Activated CD4-positive, CD25-positive, alpha-beta regulatory T cell treated with anti-CD3 and anti-CD28 coated beads, Interleukin-2, amount 50 U/mL, for 24 hours (primary cell): ENCODE results near the gene TMEM182.
A peak's percentile ranks its signal among the peaks of the same experiment; 100 is the strongest.

Experiments used
- ATAC-seq, 2 donors: fragments of 150-1000 bp; cut with Tn5 transposase; one replicate each; pipeline ENCODE4 v1.10.0; 2021; ENCODE audit warnings: mild to moderate bottlenecking in 1 of 2, moderate library complexity in 1 of 2

TMEM182 gene, protein sequence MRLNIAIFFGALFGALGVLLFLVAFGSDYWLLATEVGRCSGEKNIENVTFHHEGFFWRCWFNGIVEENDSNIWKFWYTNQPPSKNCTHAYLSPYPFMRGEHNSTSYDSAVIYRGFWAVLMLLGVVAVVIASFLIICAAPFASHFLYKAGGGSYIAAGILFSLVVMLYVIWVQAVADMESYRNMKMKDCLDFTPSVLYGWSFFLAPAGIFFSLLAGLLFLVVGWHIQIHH

DNA sequence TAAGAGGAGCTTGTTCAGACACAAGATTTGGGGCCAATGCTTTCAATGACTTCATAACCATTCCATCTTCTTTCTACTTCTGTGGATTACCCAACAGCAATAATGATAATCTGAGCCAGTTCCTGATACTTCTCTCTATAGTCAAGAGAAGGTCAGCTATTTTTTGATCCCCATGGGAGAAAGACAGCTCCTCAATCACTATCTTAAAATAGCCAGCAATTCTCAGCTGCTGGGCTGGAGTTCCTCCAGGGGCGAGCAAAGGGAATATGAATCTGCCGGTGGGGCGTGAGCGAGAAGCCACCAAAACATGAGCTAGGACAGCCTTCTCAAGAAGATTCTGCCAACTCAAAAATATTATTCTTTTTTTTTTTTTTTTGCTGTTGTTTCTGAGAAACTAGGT, at the start of gene TMEM182:
Gene TMEM182 (plus strand): TSS at position 269 of the 400 bp plus-strand sequence. CDS start 187 bp downstream, outside the sequence.
- no peak for ATAC-seq

DNA sequence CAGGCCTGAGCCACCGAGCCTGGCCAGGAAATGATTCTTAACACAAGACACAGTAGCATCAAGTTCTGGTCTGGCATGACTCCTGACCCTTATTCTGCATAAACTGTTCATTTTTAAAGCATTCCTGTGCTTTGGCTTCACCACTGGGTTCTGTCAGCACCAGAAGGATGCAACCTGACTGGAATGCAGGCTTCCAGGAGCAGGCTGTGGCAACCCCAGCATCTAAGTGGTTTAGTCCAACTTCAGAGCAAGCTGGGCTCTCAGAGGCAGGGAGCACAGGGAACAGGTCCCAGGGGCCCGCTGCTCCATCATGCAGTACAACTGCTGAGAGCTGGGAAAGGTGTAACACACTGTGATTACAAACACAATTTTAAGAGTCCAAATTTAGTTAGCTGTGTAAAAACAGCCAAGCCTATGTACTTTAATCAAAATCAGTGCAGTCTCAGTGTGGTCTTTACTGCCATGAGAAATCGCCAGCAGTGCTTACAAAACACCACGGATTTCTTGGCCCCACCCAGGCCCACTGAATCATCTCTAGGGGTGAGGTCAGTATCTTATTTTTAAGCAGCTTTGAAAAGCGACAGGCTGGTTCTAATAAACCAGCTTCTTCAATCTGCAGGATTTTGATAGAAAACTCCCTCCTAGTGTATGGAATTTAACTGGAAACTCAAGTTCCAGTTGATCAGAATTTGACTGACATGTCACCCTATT, 44.4 kb upstream of the TMEM182 start:
- no peak for ATAC-seq

DNA sequence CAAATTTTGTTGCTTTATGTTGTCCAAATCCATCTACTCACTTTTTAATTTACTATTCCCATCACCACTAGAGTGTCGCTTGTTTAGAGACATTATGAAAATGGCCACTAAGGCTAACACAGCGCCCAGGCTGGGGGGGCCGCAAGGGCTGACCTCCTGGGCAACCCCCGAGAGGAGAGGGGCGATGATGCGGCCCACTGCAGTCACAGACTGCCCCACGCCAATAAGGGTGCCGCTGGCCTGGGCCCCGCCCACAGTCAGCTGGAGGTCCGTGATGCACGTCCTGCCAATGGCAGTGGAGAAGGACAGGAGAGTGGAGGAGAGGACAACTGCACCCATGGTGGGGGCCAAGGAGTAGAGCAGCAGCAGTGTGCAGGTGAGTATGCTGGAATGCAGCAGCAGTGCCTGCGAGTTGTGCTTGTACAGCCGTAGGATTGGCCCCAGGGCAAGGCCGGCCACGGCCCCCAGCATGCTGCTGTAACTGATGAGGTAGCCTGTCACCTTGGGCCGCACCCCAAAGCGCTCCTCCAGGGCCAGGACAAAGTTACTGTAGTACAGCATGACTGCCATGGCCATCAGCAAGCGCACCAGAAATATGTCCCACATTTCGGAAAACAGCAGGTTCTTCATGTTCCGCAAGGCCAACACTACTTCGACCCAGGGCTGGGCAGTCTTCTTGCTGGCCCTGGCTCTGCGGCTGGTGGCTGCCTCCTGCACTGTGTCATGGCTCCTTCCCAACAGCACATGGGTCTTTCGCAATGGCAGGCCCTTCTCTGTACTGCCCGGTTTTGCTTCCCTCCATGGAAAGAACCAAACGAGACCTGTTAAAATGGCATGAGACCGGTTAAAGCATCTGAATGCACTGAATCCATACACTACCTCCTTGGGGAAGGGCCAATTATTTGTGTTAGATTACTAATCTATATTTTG, 43.2 kb upstream of the TMEM182 start:
- ATAC-seq = no peak

DNA sequence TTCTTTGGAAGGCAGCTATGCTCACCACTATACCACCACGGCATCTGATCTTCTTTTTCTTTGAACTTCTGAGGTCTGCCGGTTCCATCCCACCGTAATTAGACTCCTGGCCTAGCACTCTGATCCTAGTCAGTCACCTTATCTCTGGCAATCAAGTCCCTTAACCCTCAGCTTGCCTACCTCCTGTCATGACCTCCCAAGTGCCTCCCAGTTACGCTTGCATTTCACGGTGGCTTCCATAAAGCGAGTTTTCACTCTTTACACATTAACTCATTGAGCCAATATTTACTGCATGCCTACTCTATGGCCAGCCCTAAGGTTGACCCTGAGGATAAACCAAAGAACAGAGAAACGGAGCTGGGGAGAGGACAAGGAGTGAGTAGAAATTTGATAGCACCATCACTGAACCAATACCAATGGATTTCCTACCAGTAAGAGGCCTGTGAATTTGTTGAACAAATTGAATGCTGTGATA, 37.8 kb upstream of the TMEM182 start:
- no peak for ATAC-seq

DNA sequence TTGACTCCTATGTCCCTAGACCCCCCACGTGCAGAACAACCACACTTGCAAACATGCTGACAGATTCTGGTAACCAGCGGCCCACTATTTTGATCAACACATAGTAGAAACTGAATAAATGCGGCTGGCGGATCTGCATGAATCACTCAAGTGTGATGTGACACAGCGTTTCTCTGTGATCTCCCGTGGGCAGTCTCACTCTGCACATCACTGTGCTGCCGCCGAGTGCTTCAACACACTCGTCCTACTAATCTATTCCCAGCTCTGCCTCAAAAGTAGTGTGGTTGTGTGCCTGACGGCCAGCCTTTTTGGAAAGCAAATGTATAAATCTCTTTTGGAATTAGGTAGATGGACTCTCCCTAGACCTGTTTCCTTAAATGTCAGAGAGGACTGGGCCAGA, 37.3 kb upstream of the TMEM182 start:
- no peak for ATAC-seq

DNA sequence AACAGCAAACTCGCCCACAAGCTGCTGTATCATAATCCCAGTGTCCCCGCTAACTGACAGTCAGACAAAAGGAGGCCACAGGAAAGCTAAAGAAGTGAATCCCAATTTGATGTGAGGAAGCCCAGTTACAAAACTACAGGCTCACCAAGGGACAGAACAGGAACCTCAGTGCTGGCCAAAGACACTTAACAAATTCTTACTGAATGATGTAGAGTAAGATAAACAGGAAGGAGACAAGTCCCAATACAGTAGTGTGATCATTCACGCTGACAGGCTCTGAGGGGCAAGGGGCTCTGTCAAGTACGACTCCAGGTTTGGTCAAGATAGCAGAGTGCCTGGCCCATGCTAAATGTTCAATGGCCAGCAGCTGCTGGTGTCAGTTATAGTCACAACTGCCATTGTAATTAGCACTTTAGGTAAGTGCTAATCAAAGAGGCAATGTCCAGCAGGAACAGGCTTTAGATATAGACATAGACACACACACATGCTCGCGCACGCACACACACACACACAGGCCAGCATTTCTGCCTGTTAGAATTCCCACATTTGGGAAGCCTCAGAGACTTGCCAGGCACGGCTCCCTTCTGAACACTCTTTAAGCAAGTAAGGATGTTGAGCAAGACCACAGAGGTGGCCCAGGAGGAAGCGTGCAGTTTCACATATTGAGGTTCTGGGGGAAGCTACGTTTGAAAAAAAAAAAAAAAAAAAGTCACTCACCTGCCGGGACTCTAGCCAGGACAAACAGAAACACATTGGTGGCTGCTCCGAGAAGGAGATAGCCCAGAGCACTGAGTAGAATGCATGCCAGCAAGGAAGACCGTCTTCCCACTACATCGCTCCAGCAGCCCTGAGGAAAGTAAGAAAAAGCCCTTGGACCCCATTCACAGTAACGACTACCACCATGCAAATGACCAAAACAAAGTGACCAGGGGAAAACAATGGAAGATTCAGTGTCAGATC, 35.4 kb upstream of the TMEM182 start:
- no peak for ATAC-seq

DNA sequence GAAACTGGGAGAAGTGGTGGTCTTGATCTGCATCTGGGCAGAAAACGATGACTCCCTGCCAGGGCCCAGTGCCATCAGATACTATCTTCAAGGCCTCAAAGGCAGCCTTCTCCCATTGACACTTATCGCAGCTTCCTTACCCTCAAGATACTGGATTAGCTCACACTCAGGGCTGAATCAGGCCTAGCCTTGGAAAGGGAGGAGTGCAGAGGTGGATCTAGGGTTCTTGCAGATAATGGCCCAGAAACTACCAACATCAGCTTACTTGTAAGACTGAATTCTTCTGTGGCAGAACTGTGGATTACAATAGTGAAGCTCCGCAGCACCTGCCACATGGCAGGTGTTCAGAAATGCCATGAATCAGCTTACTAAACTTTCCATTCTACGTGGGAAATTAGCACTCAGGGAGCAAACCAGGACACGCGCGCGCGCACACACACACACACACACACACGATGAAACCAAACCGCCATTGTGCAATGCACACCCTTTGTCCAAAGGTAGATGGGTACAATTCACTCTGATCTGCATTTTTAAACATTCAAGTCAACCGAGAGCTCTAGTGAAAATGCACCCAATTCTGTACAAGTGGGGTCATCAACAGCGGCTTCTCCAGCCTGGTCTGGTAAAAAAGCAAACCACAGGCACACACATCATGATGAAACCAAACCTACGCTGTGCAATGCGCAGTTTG, 26.3 kb upstream of the TMEM182 start:
- ATAC-seq = no peak

DNA sequence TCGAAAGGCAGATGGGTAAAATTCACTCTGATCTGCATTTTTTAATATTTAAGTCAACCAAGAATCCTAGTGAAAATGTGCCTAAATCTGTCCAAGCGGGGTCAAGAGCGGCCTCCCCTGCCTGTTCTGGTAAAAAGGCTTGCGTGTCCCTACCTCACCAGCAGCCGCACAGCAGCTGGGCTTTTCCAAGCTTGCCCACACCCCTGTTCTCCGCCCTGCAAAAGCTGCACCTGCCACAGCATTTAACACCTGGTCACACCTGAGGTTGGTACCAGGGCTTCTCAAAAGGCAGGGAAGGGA, 25.8 kb upstream of the TMEM182 start:
- ATAC-seq = peak in 1 of 2 donors; percentile 4

DNA sequence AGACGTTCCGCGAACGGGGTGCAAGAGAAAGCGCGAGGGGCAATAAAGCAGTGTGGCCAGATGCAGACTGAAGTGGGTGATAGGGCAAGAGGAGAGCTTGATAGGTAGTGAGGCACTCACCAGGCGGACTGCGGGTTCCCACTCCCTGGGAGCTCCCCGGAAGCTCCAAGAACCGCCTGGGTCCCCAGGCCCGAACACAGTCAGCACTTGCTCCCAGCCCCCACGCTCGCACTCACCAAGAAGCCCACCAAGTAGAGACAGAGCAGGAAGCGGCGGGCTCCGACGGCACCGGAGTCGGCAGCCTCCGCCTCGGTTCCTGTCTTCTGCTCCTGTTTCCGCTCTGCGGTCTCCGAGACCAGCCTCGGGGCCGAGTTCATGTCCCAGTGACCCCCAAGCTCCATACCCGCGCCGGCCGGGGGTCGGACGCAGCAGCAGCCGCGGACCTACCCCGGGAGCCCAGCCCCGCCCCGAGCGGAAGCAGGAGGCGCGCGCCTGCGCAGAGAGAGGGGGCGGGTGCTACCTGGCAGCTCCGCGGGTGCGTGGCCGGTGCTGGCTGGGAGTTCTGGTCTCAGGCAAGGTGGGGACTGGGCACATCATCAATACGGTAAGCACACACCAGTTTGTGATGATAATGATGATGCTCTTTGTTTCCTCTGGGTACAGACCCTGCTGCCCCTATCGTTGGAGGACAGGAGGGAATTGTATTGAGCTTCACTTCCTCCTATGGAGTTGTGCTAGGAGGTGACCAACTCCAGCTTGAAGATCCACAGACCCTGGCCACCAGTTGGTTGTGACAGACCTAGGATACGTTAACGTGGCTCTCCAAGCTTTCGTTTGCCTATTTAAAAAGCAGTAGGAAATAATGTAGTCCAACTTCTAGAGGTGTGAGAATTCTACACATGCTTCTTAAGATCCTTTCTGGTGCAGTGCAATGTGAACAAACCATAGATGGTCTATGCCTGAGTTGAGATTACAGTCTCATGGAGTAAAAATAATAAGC, 25.1 kb upstream of the TMEM182 start:
- peak; percentile 92 to 94 for ATAC-seq

DNA sequence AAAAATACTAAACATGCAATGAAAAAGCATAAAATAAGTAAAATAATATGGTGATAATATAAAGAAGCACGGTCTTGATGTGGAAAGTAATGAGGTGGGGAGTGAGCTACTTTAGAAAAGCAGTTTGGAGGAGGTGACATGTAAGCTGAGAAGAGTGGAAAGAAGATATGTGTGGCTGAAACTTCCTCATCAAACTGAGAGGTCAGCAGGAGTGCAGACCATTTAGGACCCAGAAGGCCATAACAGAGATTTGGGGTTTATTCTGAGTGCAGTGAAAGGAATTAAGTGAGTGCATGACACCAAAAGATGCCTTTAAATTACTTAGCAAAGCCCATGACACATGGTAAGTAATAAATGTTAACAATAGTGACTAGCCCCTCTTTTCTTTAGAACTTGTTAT, 24.4 kb upstream of the TMEM182 start:
- ATAC-seq = peak in 1 of 2 donors; percentile 19

DNA sequence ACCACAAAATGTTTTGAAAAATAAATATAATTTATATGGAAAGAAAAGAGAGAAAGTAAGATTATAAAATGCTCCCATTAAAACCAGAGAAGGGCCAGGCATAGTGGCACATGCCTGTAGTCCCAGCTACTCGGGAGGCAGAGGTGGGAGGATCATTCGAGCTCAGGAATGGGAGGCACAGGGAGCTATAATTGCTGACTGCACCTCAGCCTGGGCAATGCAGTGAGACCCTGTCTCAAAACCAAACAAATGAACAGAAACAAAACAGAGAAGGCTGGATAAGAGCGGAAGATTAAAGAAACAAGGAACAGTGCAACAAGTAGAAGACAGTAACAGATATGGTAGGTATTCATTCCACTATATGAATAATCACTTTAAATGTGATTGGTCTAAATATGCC, 18.6 kb upstream of the TMEM182 start:
- no peak for ATAC-seq

DNA sequence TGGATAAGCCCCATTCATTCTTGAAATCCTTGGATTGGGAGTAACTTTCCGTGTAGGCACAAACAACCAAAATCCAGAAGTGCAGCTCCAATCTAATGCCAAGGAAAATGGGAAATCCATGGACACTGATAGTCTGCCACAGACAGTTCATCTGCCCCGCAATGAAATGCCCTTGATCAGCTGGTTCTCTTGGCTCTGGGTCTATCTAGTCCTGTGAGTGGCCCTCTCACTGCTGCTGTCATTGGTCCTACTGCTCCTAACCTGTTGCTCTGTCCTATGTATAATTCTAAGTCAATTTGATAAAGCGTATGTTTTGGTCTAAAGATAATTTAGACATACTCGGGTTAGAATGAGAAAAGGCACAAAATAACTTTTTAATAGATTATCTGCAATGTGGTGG, 13.7 kb upstream of the TMEM182 start:
- no peak for ATAC-seq

DNA sequence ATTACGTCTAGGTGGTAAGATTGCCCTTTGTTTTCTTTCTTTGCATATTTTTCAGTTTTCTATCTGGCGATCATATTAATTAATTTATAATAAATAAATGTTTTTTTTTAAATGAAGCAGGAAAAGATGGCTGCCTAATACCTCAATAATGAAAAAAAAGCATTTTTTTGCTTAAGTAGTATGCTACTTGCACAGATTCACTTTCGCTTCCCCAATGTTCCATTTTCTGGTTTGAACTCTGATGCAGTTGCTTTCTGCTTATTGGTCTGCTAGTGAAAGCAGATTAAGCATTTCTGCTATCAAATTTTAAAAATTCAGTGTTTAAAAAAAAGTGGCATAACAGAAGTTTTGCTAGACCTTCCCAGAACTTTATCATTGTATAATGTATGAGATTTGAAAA, 11.9 kb upstream of the TMEM182 start:
- no peak for ATAC-seq

DNA sequence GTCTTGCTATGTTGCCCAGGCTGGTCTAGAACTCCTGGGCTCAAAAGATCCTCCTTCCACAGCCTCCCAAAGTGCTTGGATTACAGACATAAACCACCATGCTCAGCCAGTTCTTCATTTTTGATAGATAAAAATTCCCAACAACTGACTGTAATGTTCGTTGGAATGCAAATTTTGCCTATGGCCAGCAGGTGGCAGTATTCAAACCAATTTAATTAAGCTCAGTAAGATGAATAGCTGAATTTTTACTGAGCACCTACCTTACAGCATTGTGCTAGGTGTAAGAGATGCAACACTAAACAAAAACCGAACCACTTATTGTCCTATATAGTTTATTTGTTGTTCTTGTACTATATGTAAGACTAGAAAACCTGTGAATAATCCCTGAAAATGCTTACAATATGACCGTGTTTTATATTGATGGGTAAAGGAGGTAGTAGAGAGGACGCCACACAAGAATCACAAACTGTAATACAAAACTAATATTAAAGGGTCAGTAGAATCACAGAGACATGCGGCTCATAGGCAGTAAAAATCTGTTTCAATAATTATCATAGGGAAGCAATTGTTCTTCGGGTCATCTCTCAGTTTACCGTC, 8.2 kb upstream of the TMEM182 start:
- no peak for ATAC-seq

DNA sequence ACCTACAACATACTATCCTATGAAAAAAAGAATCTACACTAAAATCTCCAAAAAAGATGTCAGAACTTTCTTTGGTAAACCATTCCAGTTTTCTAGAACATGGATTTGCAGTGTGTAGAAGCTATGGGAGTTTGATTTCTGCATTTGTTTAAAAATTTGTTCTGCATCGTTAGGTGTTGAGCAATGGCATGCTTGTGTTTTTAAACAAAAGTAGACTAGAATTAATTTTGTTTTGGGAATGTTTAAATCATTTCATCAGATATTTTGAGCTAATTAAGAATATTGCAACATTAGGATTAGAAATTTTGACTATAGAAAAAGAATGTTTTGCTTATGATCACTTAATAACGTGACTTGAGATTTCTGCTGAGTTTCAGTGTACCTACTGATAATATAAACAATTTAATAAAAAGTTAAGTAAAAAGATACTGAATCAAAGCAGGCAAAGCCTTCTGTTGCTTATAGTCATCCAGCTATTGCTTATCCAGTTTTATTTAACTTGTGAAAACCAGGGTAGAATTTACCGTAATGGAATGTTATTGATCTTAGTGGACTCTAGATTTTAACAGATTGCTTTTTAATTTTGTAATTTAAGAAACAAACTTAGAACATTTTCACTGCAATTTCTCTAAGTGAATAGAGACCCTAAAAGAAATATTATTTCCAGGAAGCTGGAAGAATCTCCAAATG, 7.2 kb upstream of the TMEM182 start:
- ATAC-seq = no peak

DNA sequence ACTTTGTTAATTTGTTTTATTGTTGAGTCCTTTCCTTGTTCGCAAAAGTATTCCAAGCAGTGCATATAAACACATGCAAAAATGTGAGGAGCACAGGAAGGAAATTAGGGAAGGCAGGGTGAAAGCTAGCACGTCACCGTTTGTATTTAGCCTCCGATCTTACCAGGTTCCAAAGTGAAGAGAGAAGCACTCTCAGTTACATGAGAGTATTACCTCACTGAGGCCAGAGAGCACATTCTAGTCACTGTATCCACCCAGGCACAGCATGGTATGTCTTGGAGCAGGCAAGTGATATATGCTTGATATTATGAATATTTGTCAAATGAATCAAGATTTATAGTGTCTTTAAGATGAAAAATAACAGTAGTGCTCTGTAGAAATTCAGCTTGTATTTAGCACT, 6.5 kb upstream of the TMEM182 start:
- no peak for ATAC-seq

DNA sequence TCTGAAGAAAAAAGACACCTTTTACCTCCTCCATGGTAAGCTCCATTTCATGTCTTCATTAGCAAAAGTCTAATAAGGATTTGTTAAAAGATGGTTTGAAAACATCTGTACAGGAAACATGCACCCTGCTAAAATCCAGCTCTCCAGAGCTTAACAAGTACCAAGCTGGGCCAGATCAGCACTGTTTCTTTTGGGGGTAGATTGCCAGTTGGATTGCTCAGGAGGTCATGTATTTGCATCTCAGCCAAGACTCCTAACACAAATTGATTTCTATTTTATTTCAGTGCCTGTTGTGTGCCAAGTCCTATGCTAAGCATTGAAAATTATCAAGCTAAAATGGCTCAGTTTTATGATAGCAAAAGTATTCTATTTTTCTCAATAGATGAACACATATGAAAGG, 3.4 kb upstream of the TMEM182 start:
- no peak for ATAC-seq

DNA sequence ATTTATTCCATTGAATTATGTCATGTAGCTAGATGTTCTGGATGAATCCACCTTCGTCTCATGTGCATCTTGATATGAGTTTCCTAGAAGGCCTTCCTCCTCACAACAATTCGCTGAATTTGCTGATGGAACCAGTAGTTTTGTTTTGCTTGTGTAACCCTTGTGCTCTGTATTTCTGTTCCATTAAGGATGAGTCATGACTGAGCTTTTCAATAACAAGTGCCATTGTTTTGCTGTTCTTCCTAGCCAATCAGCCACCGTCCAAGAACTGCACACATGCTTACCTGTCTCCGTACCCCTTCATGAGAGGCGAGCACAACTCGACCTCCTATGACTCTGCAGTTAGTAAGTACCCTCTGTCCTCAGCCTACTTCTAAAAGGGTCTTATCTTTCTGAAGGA, 2.3 kb downstream of the TMEM182 start:
- no peak for ATAC-seq

DNA sequence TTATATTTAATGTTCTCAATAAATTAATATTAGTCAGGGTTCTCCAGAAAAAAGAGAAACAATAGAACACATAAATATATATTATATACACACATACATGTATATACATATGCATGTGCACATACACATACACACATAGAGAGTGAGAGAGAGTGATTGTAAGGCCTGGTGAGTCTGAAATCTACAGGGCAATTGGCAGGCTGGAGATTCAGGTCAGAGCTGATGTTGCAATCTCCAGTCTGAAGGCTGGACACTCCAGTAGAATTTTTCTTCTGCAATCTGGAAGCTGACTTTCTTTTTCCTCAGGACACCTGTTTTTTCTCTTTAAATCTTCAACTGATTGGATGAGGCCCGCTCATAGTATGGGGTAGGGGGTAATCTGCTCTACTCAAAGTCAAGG, 3.2 kb downstream of the TMEM182 start:
- ATAC-seq = no peak
